ENCODE results near the gene GRIA3. TPM values are rescaled to one million over a fixed set of nuclear protein-coding genes. Genes with fewer than 3 reads are reported as not detected.

Gene GRIA3
- total RNA-seq, 4 donors from 2014 or later, result 0.19 to 0.44 TPM; not detected in 2

- no peak for DNase-seq
- H3K9me3 ChIP-seq, result no peaks in the 10 kb centered on the region
- no peak overlapping the region for H3K4me3 ChIP-seq
- TF ChIP-seq, protein P1, sequence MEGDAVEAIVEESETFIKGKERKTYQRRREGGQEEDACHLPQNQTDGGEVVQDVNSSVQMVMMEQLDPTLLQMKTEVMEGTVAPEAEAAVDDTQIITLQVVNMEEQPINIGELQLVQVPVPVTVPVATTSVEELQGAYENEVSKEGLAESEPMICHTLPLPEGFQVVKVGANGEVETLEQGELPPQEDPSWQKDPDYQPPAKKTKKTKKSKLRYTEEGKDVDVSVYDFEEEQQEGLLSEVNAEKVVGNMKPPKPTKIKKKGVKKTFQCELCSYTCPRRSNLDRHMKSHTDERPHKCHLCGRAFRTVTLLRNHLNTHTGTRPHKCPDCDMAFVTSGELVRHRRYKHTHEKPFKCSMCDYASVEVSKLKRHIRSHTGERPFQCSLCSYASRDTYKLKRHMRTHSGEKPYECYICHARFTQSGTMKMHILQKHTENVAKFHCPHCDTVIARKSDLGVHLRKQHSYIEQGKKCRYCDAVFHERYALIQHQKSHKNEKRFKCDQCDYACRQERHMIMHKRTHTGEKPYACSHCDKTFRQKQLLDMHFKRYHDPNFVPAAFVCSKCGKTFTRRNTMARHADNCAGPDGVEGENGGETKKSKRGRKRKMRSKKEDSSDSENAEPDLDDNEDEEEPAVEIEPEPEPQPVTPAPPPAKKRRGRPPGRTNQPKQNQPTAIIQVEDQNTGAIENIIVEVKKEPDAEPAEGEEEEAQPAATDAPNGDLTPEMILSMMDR (IDR thresholded peaks at IDR 0.05), result no peak
- TF ChIP-seq POLR2A (IDR thresholded peaks at IDR 0.05), result no peak
- H3K4me1 ChIP-seq, result no peaks in the 10 kb centered on the region
- H3K27me3 ChIP-seq, result no peaks in the 10 kb centered on the region
- no peak overlapping the region for H3K27ac ChIP-seq
- WGBS, 2 donors, result 76 to 94% methylated on average over 3 of the region's 3 CpGs
- intact Hi-C loops (cut with DNase I), result no loop called here
- H3K36me3 ChIP-seq, result no peaks in the 10 kb centered on the region
Observed at GRCh38 chrX:123405231-123405630, 221.2 kb downstream of the GRIA3 start.

DNA sequence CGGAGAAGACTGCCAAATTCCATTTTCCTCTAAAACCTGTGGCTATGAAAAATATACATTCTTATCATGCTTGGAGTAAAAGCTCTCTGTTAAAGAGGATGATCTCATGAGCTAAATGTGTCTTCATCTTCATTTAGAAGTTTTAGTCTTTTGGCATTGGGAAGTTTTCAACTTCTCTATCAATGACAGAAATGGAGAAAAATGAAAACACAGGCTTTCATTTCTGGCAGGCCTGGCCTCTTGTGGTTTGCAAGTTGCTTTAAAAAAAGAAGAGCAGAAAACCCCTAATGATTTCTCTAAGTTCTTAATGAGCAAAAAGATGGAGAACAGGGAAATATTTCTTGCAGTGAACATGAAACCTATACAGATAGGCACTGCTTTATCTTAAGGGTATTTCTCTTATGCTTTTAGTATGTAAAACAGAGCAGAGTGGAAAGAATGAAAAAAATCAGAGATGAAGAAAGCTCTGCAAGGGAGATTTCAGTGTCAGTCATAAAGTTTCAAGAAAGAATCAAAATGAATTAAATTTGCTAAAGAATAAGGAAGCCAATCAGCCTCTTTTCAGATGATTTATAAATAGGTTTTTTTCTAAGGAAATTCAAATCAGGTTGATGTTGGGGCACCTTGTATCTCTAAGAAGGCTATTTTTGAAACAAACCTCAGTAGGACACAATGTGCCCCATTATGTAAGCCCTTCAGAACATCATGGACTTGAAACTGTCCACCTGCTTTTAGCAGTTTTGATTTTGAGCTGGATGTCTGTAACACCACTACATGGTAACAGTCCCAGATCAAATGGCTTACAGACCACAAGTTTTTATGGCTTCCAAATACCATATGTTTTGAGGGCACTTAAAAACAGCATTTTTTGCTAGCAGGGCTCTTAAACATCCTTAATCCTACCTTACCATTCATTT is 225.0 kb downstream of the GRIA3 start:
- Histone ChIP-seq H3K27me3 (no peaks in the 10 kb centered on the region), H3K27ac (peak overlapping the region in 1 of 4 donors; percentile 2), H3K4me1 (no peaks in the 10 kb centered on the region), H3K36me3 (no peaks in the 10 kb centered on the region), H3K4me3 (no peak overlapping the region), H3K9me3 (no peaks in the 10 kb centered on the region)
- no peak for TF ChIP-seq POLR2A (IDR thresholded peaks at IDR 0.05)
- TF ChIP-seq, protein P1 (IDR thresholded peaks at IDR 0.05), result no peak
- no peak for DNase-seq
- WGBS, 2 donors, result 64 to 86% methylated on average over 1 of the region's 1 CpG
- intact Hi-C loops (cut with DNase I), result no loop called here

DNA sequence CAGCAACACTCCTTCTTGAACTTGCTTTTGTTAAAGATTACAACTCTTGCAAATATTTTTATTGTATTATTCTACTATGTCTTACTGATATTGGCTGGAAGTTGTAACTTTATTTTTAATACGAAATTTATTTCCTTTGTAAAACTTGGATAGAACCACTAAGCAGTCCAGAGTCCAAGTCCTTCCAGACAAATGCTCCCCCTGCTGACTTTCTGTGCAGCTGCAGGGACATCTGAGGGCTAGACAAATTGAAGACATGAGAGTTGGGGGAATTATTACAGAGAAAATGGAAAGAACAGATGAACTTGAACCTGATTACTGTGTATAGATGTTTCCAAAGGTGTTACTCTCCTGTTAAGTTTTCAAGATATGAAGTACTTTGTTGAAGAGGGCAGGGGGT is 238.8 kb downstream of the GRIA3 start:
- Histone ChIP-seq H3K27ac (no peak overlapping the region), H3K27me3 (no peaks in the 10 kb centered on the region), H3K4me3 (no peak overlapping the region), H3K9me3 (no peaks in the 10 kb centered on the region), H3K36me3 (no peaks in the 10 kb centered on the region), H3K4me1 (no peaks in the 10 kb centered on the region)
- no peak for TF ChIP-seq POLR2A (IDR thresholded peaks at IDR 0.05)
- TF ChIP-seq, protein P1 (IDR thresholded peaks at IDR 0.05), result peak in 4 of 6 experiments; percentile 20 to 35 (median 24)
- no peak for DNase-seq
- 16 to 17% methylated on average over 1 of the region's 1 CpG for WGBS, 2 donors
- intact Hi-C loops (cut with DNase I), result no loop called here

- intact Hi-C loops (cut with DNase I), result no loop called here
- TF ChIP-seq, protein P1 (IDR thresholded peaks at IDR 0.05), result no peak
- TF ChIP-seq POLR2A (IDR thresholded peaks at IDR 0.05), result no peak
- no peak for DNase-seq
Observed at GRCh38 chrX:123424546-123424945, 240.5 kb downstream of the GRIA3 start.

DNA sequence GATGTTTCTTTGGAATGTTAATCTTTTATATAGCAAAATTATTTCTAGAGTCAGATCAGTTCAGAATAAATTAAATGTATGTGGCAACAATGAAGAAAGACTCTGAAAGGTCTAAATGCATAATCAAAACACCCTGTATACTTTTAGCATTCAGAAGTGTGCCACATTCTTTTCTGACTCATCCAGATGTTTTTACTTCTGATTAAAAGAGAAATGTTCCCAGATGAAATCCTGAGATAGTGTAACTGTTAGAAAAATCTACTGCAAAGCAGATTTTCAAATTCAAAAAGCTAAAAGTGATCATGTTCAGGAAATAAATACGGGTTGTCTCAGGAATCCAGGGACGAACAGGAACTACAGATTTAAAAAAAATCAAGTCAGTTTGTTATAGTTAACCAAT is 241.4 kb downstream of the GRIA3 start:
- Histone ChIP-seq H3K9me3 (no peaks in the 10 kb centered on the region), H3K27me3 (no peaks in the 10 kb centered on the region), H3K36me3 (no peaks in the 10 kb centered on the region), H3K27ac (no peak overlapping the region), H3K4me3 (no peak overlapping the region), H3K4me1 (no peaks in the 10 kb centered on the region)
- intact Hi-C loops (cut with DNase I), result no loop called here
- DNase-seq, result no peak
- WGBS, 2 donors, result 45 to 54% methylated on average over 2 of the region's 2 CpGs
- TF ChIP-seq, protein P1 (IDR thresholded peaks at IDR 0.05), result no peak
- no peak for TF ChIP-seq POLR2A (IDR thresholded peaks at IDR 0.05)

More at GRCh38 chrX:123424546-123424945, 240.5 kb downstream of the GRIA3 start:
- Histone ChIP-seq H3K27me3 (no peaks in the 10 kb centered on the region), H3K27ac (no peak overlapping the region), H3K4me3 (no peak overlapping the region), H3K4me1 (no peaks in the 10 kb centered on the region), H3K36me3 (no peaks in the 10 kb centered on the region), H3K9me3 (no peaks in the 10 kb centered on the region)
